IMR-90 (cell line): Measurements from ENCODE around the gene CCDC7.
A peak's percentile ranks its signal among the peaks of the same experiment; 100 is the strongest.

Experiments
- CEBPB ChIP-seq: IDR thresholded peaks from 2 replicates; pipeline ENCODE4 v1.6.1; 2012; ENCODE audit warnings: low read depth, low read length, improper control_type of control experiment
- FOS ChIP-seq: fragments of 150-350 bp; IDR thresholded peaks from 2 replicates; pipeline ENCODE4 v1.6.1; 2016; ENCODE audit warnings: low read depth, low read length
- MAFK ChIP-seq: IDR thresholded peaks from 2 replicates; pipeline ENCODE4 v1.6.1; 2012; ENCODE audit warnings: low read depth, low read length, improper control_type of control experiment
- MAZ ChIP-seq: IDR thresholded peaks from 2 replicates; pipeline ENCODE4 v1.6.1; 2012; ENCODE audit warnings: low read depth, mild to moderate bottlenecking, low read length, improper control_type of control experiment, moderate library complexity, borderline replicate concordance
- MXI1 ChIP-seq: IDR thresholded peaks from 2 replicates; pipeline ENCODE4 v1.6.1; 2012; ENCODE audit warnings: low read depth, mild to moderate bottlenecking, low read length, moderate library complexity, borderline replicate concordance
- POLR2A ChIP-seq: IDR thresholded peaks from 2 replicates; pipeline ENCODE4 v1.6.1; 2012; ENCODE audit warnings: mild to moderate bottlenecking, low read depth, low read length
- RAD21 ChIP-seq: IDR thresholded peaks from 2 replicates; pipeline ENCODE4 v1.6.1; 2012; ENCODE audit warnings: low read length, improper control_type of control experiment
- RCOR1 ChIP-seq: IDR thresholded peaks from 2 replicates; pipeline ENCODE4 v1.6.1; 2012; ENCODE audit warnings: mild to moderate bottlenecking, low read length, improper control_type of control experiment; ENCODE audit not compliant: insufficient replicate concordance
- RFX5 ChIP-seq: IDR thresholded peaks from 2 replicates; pipeline ENCODE4 v1.8.0; 2012; ENCODE audit warnings: low read depth, mild to moderate bottlenecking, low read length, moderate library complexity
- SMC3 ChIP-seq: fragments of 150-350 bp; IDR thresholded peaks from 2 replicates; pipeline ENCODE4 v1.6.1; 2016; ENCODE audit warnings: low read depth, mild to moderate bottlenecking, antibody characterized with exemption, low read length, moderate library complexity
- TF ChIP-seq, protein P1 (sequence below): conservative IDR thresholded peaks from 2 replicates; pipeline ENCODE4 v1.5.1; 2012; ENCODE audit warnings: mild to moderate bottlenecking, low read depth, low read length, improper control_type of control experiment
- TF ChIP-seq, protein P2 (sequence below): fragments of 150-350 bp; IDR thresholded peaks from 2 replicates; pipeline ENCODE4 v1.6.1; 2017; ENCODE audit warnings: mild to moderate bottlenecking, antibody characterized with exemption, low read length, low read depth
- TF ChIP-seq, protein P3 (sequence below): fragments of 150-350 bp; IDR thresholded peaks from 2 replicates; pipeline ENCODE4 v1.6.1; 2016; ENCODE audit warnings: low read depth, mild to moderate bottlenecking, low read length, moderate library complexity, borderline replicate concordance

DNA sequence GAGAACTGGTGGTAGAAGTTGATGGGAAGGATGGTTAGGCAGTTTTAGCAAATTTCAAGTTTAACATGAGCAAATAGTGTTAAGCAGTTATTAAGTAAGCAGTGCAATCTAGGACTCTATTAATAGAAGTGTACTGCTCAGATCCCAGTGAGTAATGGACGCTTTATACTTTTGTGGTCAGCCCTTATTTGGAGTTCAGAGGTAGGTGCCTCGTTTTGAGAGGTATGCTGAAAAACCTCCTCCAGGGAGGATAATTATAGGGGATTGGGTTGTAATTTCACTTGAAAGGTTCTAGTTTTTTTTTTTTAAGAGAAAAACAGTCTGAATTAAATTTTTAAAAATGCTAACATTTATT is 33.5 kb upstream of the CCDC7 start:
- TF ChIP-seq MXI1 (no peak), RCOR1 (no peak), POLR2A (no peak), MAZ (no peak), SMC3 (no peak), MAFK (no peak), RAD21 (no peak), RFX5 (no peak), FOS (no peak), CEBPB (0 out of 2 replicates have a peak, but pooled peaks have one; percentile 11)
- TF ChIP-seq, protein P1, sequence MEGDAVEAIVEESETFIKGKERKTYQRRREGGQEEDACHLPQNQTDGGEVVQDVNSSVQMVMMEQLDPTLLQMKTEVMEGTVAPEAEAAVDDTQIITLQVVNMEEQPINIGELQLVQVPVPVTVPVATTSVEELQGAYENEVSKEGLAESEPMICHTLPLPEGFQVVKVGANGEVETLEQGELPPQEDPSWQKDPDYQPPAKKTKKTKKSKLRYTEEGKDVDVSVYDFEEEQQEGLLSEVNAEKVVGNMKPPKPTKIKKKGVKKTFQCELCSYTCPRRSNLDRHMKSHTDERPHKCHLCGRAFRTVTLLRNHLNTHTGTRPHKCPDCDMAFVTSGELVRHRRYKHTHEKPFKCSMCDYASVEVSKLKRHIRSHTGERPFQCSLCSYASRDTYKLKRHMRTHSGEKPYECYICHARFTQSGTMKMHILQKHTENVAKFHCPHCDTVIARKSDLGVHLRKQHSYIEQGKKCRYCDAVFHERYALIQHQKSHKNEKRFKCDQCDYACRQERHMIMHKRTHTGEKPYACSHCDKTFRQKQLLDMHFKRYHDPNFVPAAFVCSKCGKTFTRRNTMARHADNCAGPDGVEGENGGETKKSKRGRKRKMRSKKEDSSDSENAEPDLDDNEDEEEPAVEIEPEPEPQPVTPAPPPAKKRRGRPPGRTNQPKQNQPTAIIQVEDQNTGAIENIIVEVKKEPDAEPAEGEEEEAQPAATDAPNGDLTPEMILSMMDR = no peak
- TF ChIP-seq, protein P2, sequence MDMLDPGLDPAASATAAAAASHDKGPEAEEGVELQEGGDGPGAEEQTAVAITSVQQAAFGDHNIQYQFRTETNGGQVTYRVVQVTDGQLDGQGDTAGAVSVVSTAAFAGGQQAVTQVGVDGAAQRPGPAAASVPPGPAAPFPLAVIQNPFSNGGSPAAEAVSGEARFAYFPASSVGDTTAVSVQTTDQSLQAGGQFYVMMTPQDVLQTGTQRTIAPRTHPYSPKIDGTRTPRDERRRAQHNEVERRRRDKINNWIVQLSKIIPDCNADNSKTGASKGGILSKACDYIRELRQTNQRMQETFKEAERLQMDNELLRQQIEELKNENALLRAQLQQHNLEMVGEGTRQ = no peak
- TF ChIP-seq, protein P3, sequence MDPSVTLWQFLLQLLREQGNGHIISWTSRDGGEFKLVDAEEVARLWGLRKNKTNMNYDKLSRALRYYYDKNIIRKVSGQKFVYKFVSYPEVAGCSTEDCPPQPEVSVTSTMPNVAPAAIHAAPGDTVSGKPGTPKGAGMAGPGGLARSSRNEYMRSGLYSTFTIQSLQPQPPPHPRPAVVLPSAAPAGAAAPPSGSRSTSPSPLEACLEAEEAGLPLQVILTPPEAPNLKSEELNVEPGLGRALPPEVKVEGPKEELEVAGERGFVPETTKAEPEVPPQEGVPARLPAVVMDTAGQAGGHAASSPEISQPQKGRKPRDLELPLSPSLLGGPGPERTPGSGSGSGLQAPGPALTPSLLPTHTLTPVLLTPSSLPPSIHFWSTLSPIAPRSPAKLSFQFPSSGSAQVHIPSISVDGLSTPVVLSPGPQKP = no peak
